Ovary (tissue), 3 donors: ENCODE results near the gene DYRK1A.

Experiments used
- EP300 ChIP-seq: sonication (generic); formaldehyde crosslinking; IDR thresholded peaks from one replicate; pipeline ENCODE4 v1.6.1; 2017; ENCODE audit warnings: antibody characterized with exemption
- POLR2A ChIP-seq: fragments of 450-650 bp; IDR thresholded peaks from one replicate; pipeline ENCODE4 v1.6.1; 2017; ENCODE audit warnings: antibody characterized with exemption, mild to moderate bottlenecking, moderate library complexity
- TF ChIP-seq, protein P1 (sequence below), 3 donors: fragments of 450-650 bp in 2 of 3; fragments of 200-600 bp in 1 of 3; IDR thresholded peaks; one replicate each; pipeline versions ENCODE4 v1.5.1 to v1.8.0; 2016 to 2022; ENCODE audit warnings: antibody characterized with exemption in 3 of 3, mild to moderate bottlenecking in 1 of 3
- donor health status: DM: no; HTN: no; CAD: no.

DNA sequence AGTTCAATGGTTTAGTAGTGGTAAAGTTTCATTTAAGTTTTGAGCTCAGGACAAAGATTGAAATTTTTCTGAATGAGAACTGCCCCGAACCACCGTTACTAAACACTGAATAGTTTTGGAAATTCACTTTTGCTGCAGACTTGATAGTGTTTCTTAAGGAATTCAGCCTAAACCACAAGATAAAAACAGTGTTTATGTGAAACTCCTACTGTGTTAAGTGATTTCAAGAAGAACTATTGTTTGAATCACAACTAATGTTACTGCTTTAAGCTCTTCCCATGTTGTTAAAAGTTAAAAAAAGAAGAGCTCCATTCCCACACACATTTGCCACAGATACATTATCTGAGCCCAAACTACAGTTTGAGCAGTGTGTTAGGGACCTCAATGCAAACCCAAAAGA lies 159.2 kb downstream of the DYRK1A start:
- TF ChIP-seq, protein P1, sequence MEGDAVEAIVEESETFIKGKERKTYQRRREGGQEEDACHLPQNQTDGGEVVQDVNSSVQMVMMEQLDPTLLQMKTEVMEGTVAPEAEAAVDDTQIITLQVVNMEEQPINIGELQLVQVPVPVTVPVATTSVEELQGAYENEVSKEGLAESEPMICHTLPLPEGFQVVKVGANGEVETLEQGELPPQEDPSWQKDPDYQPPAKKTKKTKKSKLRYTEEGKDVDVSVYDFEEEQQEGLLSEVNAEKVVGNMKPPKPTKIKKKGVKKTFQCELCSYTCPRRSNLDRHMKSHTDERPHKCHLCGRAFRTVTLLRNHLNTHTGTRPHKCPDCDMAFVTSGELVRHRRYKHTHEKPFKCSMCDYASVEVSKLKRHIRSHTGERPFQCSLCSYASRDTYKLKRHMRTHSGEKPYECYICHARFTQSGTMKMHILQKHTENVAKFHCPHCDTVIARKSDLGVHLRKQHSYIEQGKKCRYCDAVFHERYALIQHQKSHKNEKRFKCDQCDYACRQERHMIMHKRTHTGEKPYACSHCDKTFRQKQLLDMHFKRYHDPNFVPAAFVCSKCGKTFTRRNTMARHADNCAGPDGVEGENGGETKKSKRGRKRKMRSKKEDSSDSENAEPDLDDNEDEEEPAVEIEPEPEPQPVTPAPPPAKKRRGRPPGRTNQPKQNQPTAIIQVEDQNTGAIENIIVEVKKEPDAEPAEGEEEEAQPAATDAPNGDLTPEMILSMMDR (IDR thresholded peaks at IDR 0.05): no peak
- TF ChIP-seq POLR2A (no peak), EP300 (no peak)
